ENCODE results near the gene BTNL9. TPM values are rescaled to one million over a fixed set of nuclear protein-coding genes. Genes with fewer than 3 reads are reported as not detected.

The BTNL9 gene
- total RNA-seq, 1 experiment from 2014 or later: 0.96 TPM

- no peaks in the 10 kb centered on the region for H3K9me3 ChIP-seq (ENCODE audit: control insufficient read depth, low read depth, low read length)
- H3K4me2 ChIP-seq (ENCODE audit: insufficient read depth, insufficient read length, low read length): no peak overlapping the region
- H4K91ac ChIP-seq (ENCODE audit: insufficient read length, low read depth, low read length): no peak overlapping the region
- H2AK5ac ChIP-seq (ENCODE audit: insufficient read length, low read length): no peak overlapping the region
- no peak overlapping the region for H2BK120ac ChIP-seq (ENCODE audit: low read depth, low read length, poor library complexity, severe bottlenecking)
- H3K27ac ChIP-seq (ENCODE audit: insufficient read length, low read depth, low read length): no peak overlapping the region
- H2BK12ac ChIP-seq (ENCODE audit: insufficient read length, low read depth, low read length): no peak overlapping the region
- no CpG with 5 or more reads among the region's 8 CpGs for WGBS (ENCODE audit: extremely low coverage, insufficient read length, low lambda C conversion rate)
- no peaks in the 10 kb centered on the region for H4K20me1 ChIP-seq (ENCODE audit: control insufficient read depth, insufficient read depth, insufficient read length)
- H3K9ac ChIP-seq (ENCODE audit: extremely low read depth, insufficient read length, low read length): no peak overlapping the region
- H4K5ac ChIP-seq (ENCODE audit: insufficient read length, low read depth, low read length): no peak overlapping the region
- H3K4me1 ChIP-seq (ENCODE audit: insufficient read depth, low read length): 0 out of 2 replicates have a peak, but pooled peaks cover 2% of the 10 kb centered on the region
- H3K79me1 ChIP-seq (ENCODE audit: insufficient read depth, low read depth, low read length, poor library complexity, severe bottlenecking): no peaks in the 10 kb centered on the region
- Mint-ChIP-seq H3K27ac (no peak overlapping the region), H3K4me3 (no peak overlapping the region), H3K36me3 (ENCODE audit: insufficient read depth in 1 of 3, low read depth in 3 of 3) (peaks cover 0 to 1% (median 0%) of the 10 kb centered on the region in 3 experiments; a peak in 1 of 7 replicates), H3K27me3 (ENCODE audit: low read depth) (peaks cover 94% of the 10 kb centered on the region), H3K4me1 (peaks cover 25 to 30% of the 10 kb centered on the region in 2 experiments), H3K9me3 (peaks cover 5 to 14% of the 10 kb centered on the region in 2 experiments; a peak in 4 of 5 replicates)
- H2AFZ ChIP-seq (ENCODE audit: low read length): no peak overlapping the region
- DNase-seq: no peak
- H3K79me2 ChIP-seq (ENCODE audit: insufficient read depth, low read length): no peaks in the 10 kb centered on the region
- H3K56ac ChIP-seq (ENCODE audit: insufficient read length, low read depth, low read length): no peak overlapping the region
- no peak overlapping the region for H3K23ac ChIP-seq (ENCODE audit: insufficient read length, low read depth, low read length)
- no peak for TF ChIP-seq CTCF (conservative IDR thresholded peaks at IDR 0.05)
- H3T11ph ChIP-seq (ENCODE audit: low read length): no peak overlapping the region
- no peak overlapping the region for H3K18ac ChIP-seq (ENCODE audit: insufficient read length, low read depth, low read length)
- H3K23me2 ChIP-seq (ENCODE audit: insufficient read length, low read depth, low read length, poor library complexity, severe bottlenecking): peaks cover 23% of the 10 kb centered on the region
- H3K14ac ChIP-seq (ENCODE audit: insufficient read depth, low read length): no peak overlapping the region
- peaks cover 74% of the 10 kb centered on the region for H3K27me3 ChIP-seq (ENCODE audit: insufficient read depth, low read length)
- H4K8ac ChIP-seq (replicated peaks; ENCODE audit: insufficient read length, low read depth, low read length): no peak overlapping the region
- H2BK15ac ChIP-seq (ENCODE audit: low read depth, low read length): no peak overlapping the region
- H3K4ac ChIP-seq (ENCODE audit: low read depth, low read length): no peak overlapping the region
- no peak overlapping the region for H2BK5ac ChIP-seq (ENCODE audit: insufficient read length, low read length)
- no peak overlapping the region for H2BK20ac ChIP-seq (ENCODE audit: low read depth, low read length, poor library complexity, severe bottlenecking)
Measured at GRCh38 chr5:181056431-181056830, 16.4 kb downstream of the BTNL9 start.
